Adrenal gland (tissue), 12 donors: Measurements from ENCODE around the gene CEP95. TPM values are rescaled to one million over a fixed set of nuclear protein-coding genes. Genes with fewer than 3 reads are reported as not detected.

Source experiments
- DNase-seq, 7 donors: peaks; one replicate each; pipeline ENCODE4 v3.0.0-alpha.2; 2019 to 2020
- H3K27ac ChIP-seq, 5 donors: fragments of 200-600 bp; sonication (generic) in 4 of 5; 1 replicate in 3 of 5; 2 replicates in 2 of 5; pipeline versions ENCODE4 v1.5.1 to v1.8.0; 2016 to 2020; ENCODE audit warnings: mild to moderate bottlenecking in 1 of 5
- H3K27me3 ChIP-seq: fragments of 200-600 bp; 2 replicates; pipeline ENCODE4 v1.8.0; 2021
- H3K36me3 ChIP-seq, 2 donors: fragments of 200-600 bp; replicated peaks in 1 of 2; 1 replicate in 1 of 2; 2 replicates in 1 of 2; pipeline versions ENCODE4 v1.5.1 to v1.8.0; 2018 to 2022
- H3K4me1 ChIP-seq, 2 donors: fragments of 200-600 bp; replicated peaks in 1 of 2; 1 replicate in 1 of 2; 2 replicates in 1 of 2; pipeline versions ENCODE4 v1.5.1 to v1.8.0; 2018 to 2021
- H3K4me3 ChIP-seq, 4 donors: fragments of 200-600 bp; sonication (generic) in 3 of 4; one replicate each; pipeline ENCODE4 v1.5.1; 2016 to 2018
- H3K9me3 ChIP-seq, 3 donors: fragments of 200-600 bp; sonication (generic) in 1 of 3; replicated peaks in 1 of 3; 1 replicate in 2 of 3; 2 replicates in 1 of 3; pipeline versions ENCODE4 v1.5.1 to v1.8.0; 2016 to 2021
- POLR2A ChIP-seq, 2 donors: fragments of 450-650 bp; IDR thresholded peaks; one replicate each; pipeline ENCODE4 v1.6.1; 2017; ENCODE audit warnings: antibody characterized with exemption in 2 of 2, mild to moderate bottlenecking in 2 of 2, moderate library complexity in 1 of 2
- WGBS, 4 donors: extraction: QIAGEN DNeasy Blood & Tissue Kit in 2 of 4; methylation state at CpG; one replicate each; pipeline versions ENCODE4 v1.1.5 to v1.1.7; 2013 to 2017; 5-methylcytosine and 5-hydroxymethylcytosine counted together
- intact Hi-C, 2 donors: fragments of 100-400 bp; cut with DNase I; formaldehyde crosslinking; loops; one replicate each; pipeline versions ENCODE4 v1.14.1 to v1.15.0; 2022 to 2023
- polyA plus RNA-seq, 3 donors: library from polyadenylated mRNA; stranded (reverse); fragments of 200-250 nt in 2 of 3; fragments of 350-450 nt in 1 of 3; fragmentation: Illumina TruSeq in 1 of 3; extraction: RNeasy Lipid Tissue Mini Kit (QIAGEN cat#74804) in 1 of 3; gene quantifications; one replicate each; pipeline ENCODE4 v1.2.3, GENCODE V29; 2013 to 2014
- total RNA-seq, 9 donors: library from RNA; depleted of rRNA in 4 of 9; stranded (reverse); fragments of >200 nt in 4 of 9; fragments of 120-200 nt in 1 of 9; fragmentation: NEBNext Ultra II Directional in 1 of 9; extraction: Animal tissue kit (Norgen Biotek cat#: 25700) in 1 of 9; gene quantifications; one replicate each; pipeline versions ENCODE4 v1.1.0 to v1.2.4, GENCODE V29; 2013 to 2023
- TF ChIP-seq, protein P1 (sequence below), 6 experiments: fragments of 450-650 bp in 4 of 6; fragments of 200-600 bp in 2 of 6; sonication (generic) in 1 of 6; IDR thresholded peaks; 1 replicate in 5 of 6; 2 replicates in 1 of 6; pipeline versions ENCODE4 v1.5.1 to v1.8.0; 2016 to 2021; ENCODE audit warnings: antibody characterized with exemption in 6 of 6, mild to moderate bottlenecking in 2 of 6, moderate library complexity in 1 of 6
- donor health status: healthy with polysubstance abuse.
- donor health status: Bipolar disorder and iron deficiency.
- donor health status: DM: yes; HTN: yes; CAD: no.
- donor health status: DM: no; HTN: no; CAD: no.
- donor health status: DM: no; HTN: no; CAD: no.
- donor health status: DM: yes; HTN: yes; CAD: no.

Gene CEP95
- total and polyA plus RNA-seq, 12 donors = 7.7 to 114 (median 22.0) TPM

DNA sequence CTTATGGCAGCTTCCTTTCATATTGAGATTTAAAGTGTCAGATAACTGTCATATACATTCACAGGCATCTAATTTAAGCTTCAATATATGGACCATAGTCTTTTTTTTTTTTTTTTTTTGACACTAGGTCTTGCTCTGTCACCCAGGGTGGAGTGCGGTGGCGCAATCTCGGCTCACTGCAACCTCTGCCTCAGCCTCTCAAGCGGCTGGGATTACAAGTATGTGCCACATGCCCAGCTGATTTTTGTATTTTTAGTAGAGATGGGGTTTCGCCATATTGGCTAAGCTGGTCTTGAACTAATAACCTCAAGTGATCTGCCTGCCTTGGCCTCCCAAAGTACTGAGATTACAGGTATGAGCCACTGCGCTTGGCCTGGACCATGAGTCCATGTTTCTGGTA, 13.6 kb downstream of the CEP95 start:
- no peak for TF ChIP-seq POLR2A (IDR thresholded peaks at IDR 0.05)
- TF ChIP-seq, protein P1, sequence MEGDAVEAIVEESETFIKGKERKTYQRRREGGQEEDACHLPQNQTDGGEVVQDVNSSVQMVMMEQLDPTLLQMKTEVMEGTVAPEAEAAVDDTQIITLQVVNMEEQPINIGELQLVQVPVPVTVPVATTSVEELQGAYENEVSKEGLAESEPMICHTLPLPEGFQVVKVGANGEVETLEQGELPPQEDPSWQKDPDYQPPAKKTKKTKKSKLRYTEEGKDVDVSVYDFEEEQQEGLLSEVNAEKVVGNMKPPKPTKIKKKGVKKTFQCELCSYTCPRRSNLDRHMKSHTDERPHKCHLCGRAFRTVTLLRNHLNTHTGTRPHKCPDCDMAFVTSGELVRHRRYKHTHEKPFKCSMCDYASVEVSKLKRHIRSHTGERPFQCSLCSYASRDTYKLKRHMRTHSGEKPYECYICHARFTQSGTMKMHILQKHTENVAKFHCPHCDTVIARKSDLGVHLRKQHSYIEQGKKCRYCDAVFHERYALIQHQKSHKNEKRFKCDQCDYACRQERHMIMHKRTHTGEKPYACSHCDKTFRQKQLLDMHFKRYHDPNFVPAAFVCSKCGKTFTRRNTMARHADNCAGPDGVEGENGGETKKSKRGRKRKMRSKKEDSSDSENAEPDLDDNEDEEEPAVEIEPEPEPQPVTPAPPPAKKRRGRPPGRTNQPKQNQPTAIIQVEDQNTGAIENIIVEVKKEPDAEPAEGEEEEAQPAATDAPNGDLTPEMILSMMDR (IDR thresholded peaks at IDR 0.05) = no peak
- intact Hi-C loops = no loop called here

GRCh38 chr17:64527914-64528313, 21.1 kb downstream of the CEP95 start:
- TF ChIP-seq, protein P1 (IDR thresholded peaks at IDR 0.05) = no peak
- TF ChIP-seq POLR2A (IDR thresholded peaks at IDR 0.05) = no peak
- Histone ChIP-seq H3K9me3 (no peaks in the 10 kb centered on the region), H3K27ac (no peak overlapping the region), H3K4me1 (peaks cover 13% of the 10 kb centered on the region in 2 donors), H3K27me3 (no peaks in the 10 kb centered on the region), H3K4me3 (no peak overlapping the region), H3K36me3 (peaks cover 0 to 96% of the 10 kb centered on the region in 2 donors)
- WGBS, 4 donors = 94 to 98% (median 96%) methylated on average over 2 of the region's 2 CpGs
- intact Hi-C loops = no loop called here
- no peak for DNase-seq

More for the DNA sequence above, 13.6 kb downstream of the CEP95 start:
- H3K4me3 ChIP-seq = no peak overlapping the region
- H3K27ac ChIP-seq = no peak overlapping the region
- H3K36me3 ChIP-seq = peaks cover 0 to 92% of the 10 kb centered on the region in 2 donors
- H3K9me3 ChIP-seq = no peaks in the 10 kb centered on the region
- no peaks in the 10 kb centered on the region for H3K27me3 ChIP-seq
- no peaks in the 10 kb centered on the region for H3K4me1 ChIP-seq
- DNase-seq = no peak
- WGBS, 4 donors = 91 to 100% (median 93%) methylated on average over 6 of the region's 6 CpGs

DNA sequence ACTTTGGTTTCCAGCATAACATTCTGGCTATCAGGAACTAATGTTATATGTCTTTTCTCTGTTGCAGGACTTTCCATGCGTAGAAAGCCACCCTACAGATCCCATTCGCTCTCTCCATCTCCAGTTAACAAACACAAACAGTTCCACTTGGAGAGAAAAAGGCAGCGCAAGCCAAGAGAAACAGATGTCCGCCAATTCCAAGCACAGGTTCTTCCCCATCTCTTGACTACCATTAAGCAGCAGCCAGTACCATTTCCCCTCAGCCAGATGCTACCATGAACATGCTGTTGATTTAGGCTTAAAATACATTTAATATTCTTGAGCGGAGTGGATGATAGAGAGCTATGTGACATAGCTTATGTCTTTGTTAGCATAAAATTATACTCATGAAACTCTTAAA, 22.4 kb downstream of the CEP95 start:
- intact Hi-C loops = no loop called here
- no peaks in the 10 kb centered on the region for H3K9me3 ChIP-seq

GRCh38 chr17:64531955-64532371, 25.2 kb downstream of the CEP95 start:
- peak in 3 of 7 donors; percentile 27 to 37 (median 32) for DNase-seq
- intact Hi-C loops = no loop called here

More for the DNA sequence above, 22.4 kb downstream of the CEP95 start:
- Histone ChIP-seq H3K36me3 (peaks cover 0 to 91% of the 10 kb centered on the region in 2 donors), H3K4me3 (no peak overlapping the region), H3K4me1 (peaks cover 13% of the 10 kb centered on the region in 2 donors), H3K27me3 (no peaks in the 10 kb centered on the region), H3K27ac (no peak overlapping the region)
- DNase-seq = no peak
- WGBS, 4 donors = 93 to 97% (median 96%) methylated on average over 5 of the region's 5 CpGs
- TF ChIP-seq POLR2A (IDR thresholded peaks at IDR 0.05) = no peak
- TF ChIP-seq, protein P1 (IDR thresholded peaks at IDR 0.05) = no peak

More at GRCh38 chr17:64531955-64532371, 25.2 kb downstream of the CEP95 start:
- Histone ChIP-seq H3K27ac (peak overlapping the region in 3 of 5 donors; percentile 14 to 36 (median 23)), H3K4me1 (peaks cover 13 to 20% of the 10 kb centered on the region in 2 donors), H3K36me3 (peaks cover 0 to 92% of the 10 kb centered on the region in 2 donors), H3K9me3 (no peaks in the 10 kb centered on the region), H3K4me3 (no peak overlapping the region), H3K27me3 (no peaks in the 10 kb centered on the region)
- 37 to 67% (median 46%) methylated on average over 5 of the region's 5 CpGs for WGBS, 4 donors
- TF ChIP-seq, protein P1 (IDR thresholded peaks at IDR 0.05) = no peak
- TF ChIP-seq POLR2A (IDR thresholded peaks at IDR 0.05) = peak in 1 of 2 donors; percentile 16
